22Rv1 (cell line): ENCODE data around the gene ZNF426.
"Not testable (repeated sequence)": the region's sequence is repeated elsewhere in the genome, so short reads cannot be mapped to it uniquely, and the experiment has no call there.

Experiments used
- ZFX ChIP-seq: fragments of 450-650 bp; IDR thresholded peaks from 2 replicates; pipeline ENCODE4 v1.6.1; 2017; ENCODE audit warnings: antibody characterized with exemption, borderline replicate concordance
- TF ChIP-seq, protein P1 (sequence below): fragments of 450-650 bp; IDR thresholded peaks from 2 replicates; pipeline ENCODE4 v1.5.1; 2017; ENCODE audit warnings: mild to moderate bottlenecking

DNA sequence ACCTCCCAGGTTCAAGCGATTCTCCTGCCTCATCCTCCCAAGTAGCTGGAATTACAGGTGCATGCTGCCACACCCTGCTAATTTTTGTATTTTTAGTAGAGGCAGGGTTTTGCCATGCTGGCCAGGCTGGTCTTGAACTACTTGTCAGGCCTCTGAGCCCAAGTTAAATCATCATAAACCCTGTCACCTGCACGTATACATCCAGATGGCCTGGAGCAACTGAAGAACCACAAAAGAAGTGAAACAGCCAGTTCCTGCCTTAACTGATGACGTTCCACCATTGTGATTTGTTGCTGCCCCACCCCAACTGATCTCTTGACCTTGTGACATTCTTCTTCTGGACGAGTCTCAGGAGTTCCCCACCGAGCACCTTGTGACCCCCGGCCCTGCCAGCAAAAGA, 756 bp upstream of the ZNF426 start:
- TF ChIP-seq, protein P1, sequence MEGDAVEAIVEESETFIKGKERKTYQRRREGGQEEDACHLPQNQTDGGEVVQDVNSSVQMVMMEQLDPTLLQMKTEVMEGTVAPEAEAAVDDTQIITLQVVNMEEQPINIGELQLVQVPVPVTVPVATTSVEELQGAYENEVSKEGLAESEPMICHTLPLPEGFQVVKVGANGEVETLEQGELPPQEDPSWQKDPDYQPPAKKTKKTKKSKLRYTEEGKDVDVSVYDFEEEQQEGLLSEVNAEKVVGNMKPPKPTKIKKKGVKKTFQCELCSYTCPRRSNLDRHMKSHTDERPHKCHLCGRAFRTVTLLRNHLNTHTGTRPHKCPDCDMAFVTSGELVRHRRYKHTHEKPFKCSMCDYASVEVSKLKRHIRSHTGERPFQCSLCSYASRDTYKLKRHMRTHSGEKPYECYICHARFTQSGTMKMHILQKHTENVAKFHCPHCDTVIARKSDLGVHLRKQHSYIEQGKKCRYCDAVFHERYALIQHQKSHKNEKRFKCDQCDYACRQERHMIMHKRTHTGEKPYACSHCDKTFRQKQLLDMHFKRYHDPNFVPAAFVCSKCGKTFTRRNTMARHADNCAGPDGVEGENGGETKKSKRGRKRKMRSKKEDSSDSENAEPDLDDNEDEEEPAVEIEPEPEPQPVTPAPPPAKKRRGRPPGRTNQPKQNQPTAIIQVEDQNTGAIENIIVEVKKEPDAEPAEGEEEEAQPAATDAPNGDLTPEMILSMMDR = not testable (repeated sequence)
- TF ChIP-seq ZFX = not testable (repeated sequence)
